Peyer's patch (tissue), 4 donors: ENCODE results near the gene MAP2K2.

Experiments
- CTCF ChIP-seq, 6 experiments: fragments of 450-650 bp in 4 of 6; fragments of 200-600 bp in 2 of 6; sonication (generic) in 1 of 6; IDR thresholded peaks; one replicate each; pipeline ENCODE4 v1.5.1; 2017 to 2019; ENCODE audit warnings: antibody characterized with exemption in 6 of 6, mild to moderate bottlenecking in 3 of 6, moderate library complexity in 1 of 6
- POLR2A ChIP-seq, 2 donors: fragments of 450-650 bp; IDR thresholded peaks; one replicate each; pipeline ENCODE4 v1.5.1; 2017; ENCODE audit warnings: antibody characterized with exemption in 2 of 2, mild to moderate bottlenecking in 2 of 2, moderate library complexity in 2 of 2

GRCh38 chr19:4044990-4045465 is 78.9 kb downstream of the MAP2K2 start:
- TF ChIP-seq POLR2A (IDR thresholded peaks at IDR 0.05) (no peak), CTCF (IDR thresholded peaks at IDR 0.05) (no peak)
